HFFc6 (cell line): ENCODE data around the gene THRAP3. TPM values are rescaled to one million over a fixed set of nuclear protein-coding genes. Genes with fewer than 3 reads are reported as not detected.
"Not testable (repeated sequence)": the region's sequence is repeated elsewhere in the genome, so short reads cannot be mapped to it uniquely, and the experiment has no call there.

Source experiments
- DNase-seq: peaks from one replicate; pipeline ENCODE4 v3.0.0-alpha.2; 2018
- H3K27ac Mint-ChIP-seq: 2 replicates; pipeline ENCODE4 v1.8.0; 2020; ENCODE audit warnings: mild to moderate bottlenecking, mixed read lengths
- H3K27me3 Mint-ChIP-seq: 2 replicates; pipeline ENCODE4 v1.8.0; 2021; ENCODE audit warnings: mild to moderate bottlenecking, moderate library complexity, mixed read lengths; ENCODE audit not compliant: insufficient read depth
- H3K36me3 Mint-ChIP-seq: 2 replicates; pipeline ENCODE4 v1.8.0; 2021; ENCODE audit warnings: low read depth, mixed read lengths
- H3K4me1 Mint-ChIP-seq: 2 replicates; pipeline ENCODE4 v1.8.0; 2020; ENCODE audit warnings: low read depth, mixed read lengths
- H3K4me3 Mint-ChIP-seq: 2 replicates; pipeline ENCODE4 v1.8.0; 2020; ENCODE audit warnings: mild to moderate bottlenecking, moderate library complexity, mixed read lengths
- H3K9me3 Mint-ChIP-seq: 2 replicates; pipeline ENCODE4 v1.8.0; 2020; ENCODE audit warnings: mild to moderate bottlenecking, mixed read lengths
- total RNA-seq, 6 experiments: library from RNA; stranded (reverse); fragmentation: NEBNext Ultra II Directional; extraction: Animal tissue kit (Norgen Biotek cat#: 25700); gene quantifications; 2 replicates in 1 of 6; 3 replicates in 5 of 6; pipeline ENCODE4 v1.2.3, GENCODE V29; 2021
- TF ChIP-seq, protein P1 (sequence below): fragments of 200-600 bp; sonication (generic); IDR thresholded peaks from 2 replicates; pipeline ENCODE4 v1.5.0; 2021; ENCODE audit warnings: antibody characterized with exemption, mild to moderate bottlenecking

The THRAP3 gene
- total RNA-seq, 6 experiments from 2014 or later, result 116 to 126 (median 121) TPM

DNA sequence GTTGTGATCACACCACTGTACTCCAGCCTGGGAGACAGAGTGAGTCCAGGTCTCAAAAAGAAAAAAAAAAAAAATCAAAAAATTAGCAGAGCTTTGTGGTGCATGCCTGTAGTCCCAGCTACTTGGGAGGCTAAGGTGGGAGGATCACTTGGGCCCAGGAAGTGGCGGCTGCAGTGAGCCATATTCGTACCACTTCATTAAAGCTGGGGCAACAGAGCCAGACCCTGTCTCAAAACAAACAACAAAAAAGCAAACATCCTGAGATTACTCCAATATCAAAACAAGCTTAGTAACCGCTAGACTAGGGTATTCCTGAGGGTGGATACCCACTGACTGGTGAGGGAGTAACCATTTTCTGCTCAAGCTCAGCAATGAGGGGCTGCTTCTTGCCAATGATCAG, 12.9 kb upstream of the THRAP3 start:
- DNase-seq, result no peak
- Mint-ChIP-seq H3K4me1 (peaks cover 22% of the 10 kb centered on the region), H3K27me3 (peaks cover 1% of the 10 kb centered on the region; the same call in 1 of the 2 replicates), H3K4me3 (no peak overlapping the region), H3K9me3 (no peaks in the 10 kb centered on the region), H3K36me3 (no peaks in the 10 kb centered on the region), H3K27ac (no peak overlapping the region)
- TF ChIP-seq, protein P1, sequence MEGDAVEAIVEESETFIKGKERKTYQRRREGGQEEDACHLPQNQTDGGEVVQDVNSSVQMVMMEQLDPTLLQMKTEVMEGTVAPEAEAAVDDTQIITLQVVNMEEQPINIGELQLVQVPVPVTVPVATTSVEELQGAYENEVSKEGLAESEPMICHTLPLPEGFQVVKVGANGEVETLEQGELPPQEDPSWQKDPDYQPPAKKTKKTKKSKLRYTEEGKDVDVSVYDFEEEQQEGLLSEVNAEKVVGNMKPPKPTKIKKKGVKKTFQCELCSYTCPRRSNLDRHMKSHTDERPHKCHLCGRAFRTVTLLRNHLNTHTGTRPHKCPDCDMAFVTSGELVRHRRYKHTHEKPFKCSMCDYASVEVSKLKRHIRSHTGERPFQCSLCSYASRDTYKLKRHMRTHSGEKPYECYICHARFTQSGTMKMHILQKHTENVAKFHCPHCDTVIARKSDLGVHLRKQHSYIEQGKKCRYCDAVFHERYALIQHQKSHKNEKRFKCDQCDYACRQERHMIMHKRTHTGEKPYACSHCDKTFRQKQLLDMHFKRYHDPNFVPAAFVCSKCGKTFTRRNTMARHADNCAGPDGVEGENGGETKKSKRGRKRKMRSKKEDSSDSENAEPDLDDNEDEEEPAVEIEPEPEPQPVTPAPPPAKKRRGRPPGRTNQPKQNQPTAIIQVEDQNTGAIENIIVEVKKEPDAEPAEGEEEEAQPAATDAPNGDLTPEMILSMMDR, result no peak

DNA sequence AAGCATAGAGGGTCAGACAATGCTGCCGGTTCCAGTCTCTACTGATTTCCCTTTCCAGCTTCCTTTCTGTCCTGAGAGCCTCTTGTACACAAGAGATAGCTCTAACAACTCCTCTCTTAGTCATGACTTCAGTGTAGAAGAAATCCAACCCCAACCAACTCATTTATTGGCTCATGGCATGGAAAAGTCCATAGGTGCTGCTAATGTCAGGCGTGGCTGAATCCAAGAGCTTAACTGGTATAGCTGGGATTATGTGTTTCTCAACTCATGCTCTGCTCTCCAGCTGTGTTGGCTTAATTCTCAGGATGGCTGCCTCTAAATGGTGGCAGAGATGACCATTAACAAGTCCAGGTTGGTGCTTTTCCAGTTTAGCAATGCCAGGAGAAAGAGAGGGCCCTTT, 12.4 kb upstream of the THRAP3 start:
- Mint-ChIP-seq H3K27ac (no peak overlapping the region), H3K4me1 (peaks cover 17% of the 10 kb centered on the region), H3K27me3 (peaks cover 1% of the 10 kb centered on the region; the same call in 1 of the 2 replicates), H3K9me3 (no peaks in the 10 kb centered on the region), H3K4me3 (no peak overlapping the region), H3K36me3 (no peaks in the 10 kb centered on the region)
- TF ChIP-seq, protein P1, result no peak
- no peak for DNase-seq

DNA sequence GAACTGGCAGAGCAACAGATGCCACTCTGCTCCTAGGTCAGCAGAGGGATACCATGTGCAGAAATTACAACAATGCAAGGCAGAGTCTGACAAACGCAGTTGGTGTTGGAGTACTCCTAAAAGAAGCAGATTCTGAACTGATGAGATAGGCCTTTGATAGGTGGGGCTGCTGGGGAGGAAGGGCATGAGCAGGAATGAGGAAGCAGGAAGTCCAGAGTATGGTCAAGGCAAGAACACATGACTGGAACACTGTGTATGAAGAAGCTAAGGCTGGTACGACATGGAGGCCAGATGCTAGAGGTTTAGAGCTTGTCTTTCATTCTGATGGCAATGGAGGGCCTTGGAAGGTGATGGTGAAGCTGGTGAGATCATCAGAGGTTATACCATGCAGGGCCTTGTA, 11.5 kb upstream of the THRAP3 start:
- H3K27me3 Mint-ChIP-seq, result peaks cover 1% of the 10 kb centered on the region; the same call in 1 of the 2 replicates
- H3K36me3 Mint-ChIP-seq, result no peaks in the 10 kb centered on the region
- no peak overlapping the region for H3K27ac Mint-ChIP-seq
- TF ChIP-seq, protein P1, result no peak
- H3K4me3 Mint-ChIP-seq, result no peak overlapping the region
- DNase-seq, result no peak
- no peaks in the 10 kb centered on the region for H3K9me3 Mint-ChIP-seq
- peaks cover 9% of the 10 kb centered on the region for H3K4me1 Mint-ChIP-seq

DNA sequence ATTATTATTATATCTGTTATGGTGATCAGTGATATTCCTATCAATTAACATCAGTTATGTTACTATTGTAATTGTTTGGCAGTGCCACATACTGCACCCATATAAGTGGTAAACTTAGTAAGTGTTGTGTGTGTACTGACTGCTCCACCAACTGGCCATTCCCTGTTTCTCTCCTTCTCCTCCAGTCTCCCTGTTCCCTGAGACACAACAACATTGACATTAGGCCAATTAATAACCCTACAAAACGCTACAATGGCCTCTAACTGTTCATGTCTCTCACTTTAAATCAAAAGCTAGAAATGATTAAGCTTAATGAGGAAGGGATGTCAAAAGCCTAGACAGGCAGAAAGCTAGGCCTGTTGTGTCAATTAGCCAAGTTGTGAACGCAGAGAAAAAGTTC, 6.6 kb upstream of the THRAP3 start:
- no peaks in the 10 kb centered on the region for H3K27me3 Mint-ChIP-seq
- H3K27ac Mint-ChIP-seq, result peak overlapping the region; percentile 40; the same call in 1 of the 2 replicates
- no peak overlapping the region for H3K4me3 Mint-ChIP-seq
- peaks cover 6% of the 10 kb centered on the region for H3K4me1 Mint-ChIP-seq
- no peaks in the 10 kb centered on the region for H3K36me3 Mint-ChIP-seq
- no peaks in the 10 kb centered on the region for H3K9me3 Mint-ChIP-seq
- peak; percentile 29 for DNase-seq
- TF ChIP-seq, protein P1, result peak; percentile 68

DNA sequence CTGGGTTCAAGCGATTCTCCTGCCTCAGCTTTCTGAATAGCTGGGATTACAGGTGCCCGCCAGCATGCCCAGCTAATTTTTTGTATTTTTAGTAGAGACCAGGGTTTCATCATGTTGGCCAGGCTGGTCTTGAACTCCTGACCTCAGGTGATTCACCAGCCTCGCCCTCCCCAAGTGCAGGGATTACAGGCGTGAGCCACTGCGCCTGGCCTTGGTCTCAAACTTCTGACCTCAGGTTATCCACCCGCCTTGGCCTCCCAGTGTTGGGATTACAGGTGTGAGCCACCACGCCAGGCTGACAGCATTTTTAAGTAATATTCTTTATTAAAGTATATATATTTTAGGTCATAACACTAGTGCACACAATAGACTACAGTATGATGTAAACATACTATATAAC, 2.3 kb upstream of the THRAP3 start:
- H3K4me1 Mint-ChIP-seq, result peaks cover 23% of the 10 kb centered on the region
- H3K27ac Mint-ChIP-seq, H3K4me3 Mint-ChIP-seq, H3K9me3 Mint-ChIP-seq, H3K27me3 Mint-ChIP-seq, DNase-seq: not testable (repeated sequence)
- peaks cover 20% of the 10 kb centered on the region for H3K36me3 Mint-ChIP-seq

DNA sequence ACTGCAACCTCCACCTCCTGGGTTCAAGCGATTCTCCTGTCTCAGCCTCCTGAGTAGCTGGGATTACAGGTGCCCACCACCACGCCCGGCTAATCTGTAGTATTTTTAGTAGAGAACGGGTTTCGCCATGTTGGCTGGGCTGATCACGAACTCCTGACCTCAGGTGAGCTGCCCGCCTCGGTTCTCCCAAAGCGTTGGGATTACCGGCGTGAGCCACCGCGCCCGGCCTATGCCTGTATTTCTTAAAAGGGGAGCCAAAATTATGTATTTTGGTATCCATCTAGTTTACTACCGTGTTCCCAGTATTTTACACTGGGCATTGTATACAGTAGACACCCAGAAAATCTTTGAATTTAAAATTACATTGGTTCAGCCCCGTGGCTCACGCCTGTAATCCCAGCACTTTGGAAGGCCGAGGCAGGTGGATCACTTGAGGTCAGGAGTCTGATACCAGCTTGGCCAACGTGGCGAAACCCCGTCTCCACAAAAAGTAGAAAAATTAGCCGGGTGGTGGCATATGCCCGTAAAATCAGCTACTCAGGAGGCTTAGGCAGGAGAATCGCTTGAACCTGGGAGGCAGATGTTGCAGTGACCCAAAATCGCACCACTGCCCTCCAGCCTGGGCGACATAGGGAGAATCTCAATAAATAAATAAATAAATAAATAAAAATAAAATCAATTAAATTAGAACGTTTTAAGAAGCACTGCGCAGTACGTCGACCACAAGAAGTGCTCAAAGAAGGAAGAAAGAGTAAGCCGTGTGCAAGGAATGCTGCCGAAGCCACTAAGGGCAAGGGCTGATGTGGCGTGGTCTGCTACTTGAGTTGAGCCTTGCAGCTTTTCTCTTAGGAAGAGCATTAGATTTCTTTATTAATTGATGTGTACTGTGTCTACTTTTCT, 1.5 kb upstream of the THRAP3 start:
- Mint-ChIP-seq H3K27ac (peak overlapping the region; percentile 100), H3K27me3 (peaks cover 4% of the 10 kb centered on the region), H3K4me3 (peak overlapping the region; percentile 99), H3K36me3 (peaks cover 27% of the 10 kb centered on the region), H3K4me1 (peaks cover 31% of the 10 kb centered on the region), H3K9me3 (no peaks in the 10 kb centered on the region)
- TF ChIP-seq, protein P1, result no peak
- DNase-seq, result no peak
